Activated CD8-positive, alpha-beta memory T cell treated with anti-CD3 and anti-CD28 coated beads, Interleukin-2, amount 50 U/mL, for 48 hours (primary cell): Measurements from ENCODE around the gene MSRB2.
A peak's percentile ranks its signal among the peaks of the same experiment; 100 is the strongest.
"Not testable (repeated sequence)": the region's sequence is repeated elsewhere in the genome, so short reads cannot be mapped to it uniquely, and the experiment has no call there.

Experiments
- DNase-seq: peaks from one replicate; pipeline ENCODE4 v3.0.0-alpha.2; 2020

Gene MSRB2

GRCh38 chr10:23095404-23095965, at the start of gene MSRB2:
TSS of gene MSRB2 (plus strand) at chr10:23095579. CDS start at chr10:23095609, 30 bp downstream.
- DNase-seq: peak; percentile 72

GRCh38 chr10:23046027-23046426, 49.4 kb upstream of the MSRB2 start:
- DNase-seq: no peak

GRCh38 chr10:23047201-23048050, 48.0 kb upstream of the MSRB2 start:
- no peak for DNase-seq

GRCh38 chr10:23048191-23048590, 47.2 kb upstream of the MSRB2 start:
- DNase-seq: no peak

- no peak for DNase-seq
Observed at GRCh38 chr10:23051278-23051677, 44.1 kb upstream of the MSRB2 start.

GRCh38 chr10:23051855-23052331, 43.5 kb upstream of the MSRB2 start:
- no peak for DNase-seq

GRCh38 chr10:23053036-23053435, 42.3 kb upstream of the MSRB2 start:
- DNase-seq: no peak

- DNase-seq: no peak
Observed at GRCh38 chr10:23055424-23056185, 39.8 kb upstream of the MSRB2 start.

GRCh38 chr10:23056186-23056579, 39.2 kb upstream of the MSRB2 start:
- no peak for DNase-seq

- no peak for DNase-seq
Observed at GRCh38 chr10:23058366-23058765, 37.0 kb upstream of the MSRB2 start.

GRCh38 chr10:23060918-23061317, 34.5 kb upstream of the MSRB2 start:
- no peak for DNase-seq

- no peak for DNase-seq
Observed at GRCh38 chr10:23063045-23063972, 32.1 kb upstream of the MSRB2 start.

- DNase-seq: no peak
Observed at GRCh38 chr10:23063973-23064812, 31.2 kb upstream of the MSRB2 start.

GRCh38 chr10:23064813-23065114, 30.6 kb upstream of the MSRB2 start:
- DNase-seq: not testable (repeated sequence)

- DNase-seq: no peak
Observed at GRCh38 chr10:23065181-23065948, 30.0 kb upstream of the MSRB2 start.

GRCh38 chr10:23067337-23067736, 28.0 kb upstream of the MSRB2 start:
- DNase-seq: no peak

- peak; percentile 87 for DNase-seq
Observed at GRCh38 chr10:23067939-23068775, 27.2 kb upstream of the MSRB2 start.

GRCh38 chr10:23069019-23069815, 26.2 kb upstream of the MSRB2 start:
- DNase-seq: no peak
